ENCODE measurements around the gene CTNNA3. TPM values are rescaled to one million over a fixed set of nuclear protein-coding genes. Genes with fewer than 3 reads are reported as not detected.
"Not testable (repeated sequence)": the region's sequence is repeated elsewhere in the genome, so short reads cannot be mapped to it uniquely, and the experiment has no call there.

The CTNNA3 gene
- polyA plus RNA-seq, 1 donor from 2014 or later = 0.14 TPM

DNA sequence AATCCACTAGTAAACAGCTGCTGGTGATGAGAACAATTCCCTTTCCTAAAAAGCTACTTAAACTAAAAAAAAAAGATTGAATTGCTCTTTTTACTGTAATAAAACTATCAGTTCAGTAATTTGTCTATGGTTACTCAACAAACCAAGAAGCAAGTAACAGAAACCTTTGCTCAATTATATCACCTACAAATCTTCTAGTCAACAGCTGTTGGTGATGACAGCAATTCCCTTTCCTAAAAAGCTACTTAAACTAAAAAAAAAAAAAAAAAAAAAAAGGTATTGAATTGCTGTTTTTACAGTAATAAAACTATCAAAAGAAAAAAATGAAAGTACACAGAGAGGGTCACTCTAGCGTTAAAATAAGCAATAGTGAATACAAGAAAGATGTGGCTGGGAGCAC is 158.1 kb downstream of the CTNNA3 start:
- H2AFZ ChIP-seq (ENCODE audit: low read depth, low read length) = no peak overlapping the region
- no peaks in the 10 kb centered on the region for H4K20me1 ChIP-seq (ENCODE audit: insufficient read depth)
- H3K4me3 ChIP-seq (ENCODE audit: low read length) = no peak overlapping the region
- no peaks in the 10 kb centered on the region for H3K79me2 ChIP-seq (replicated peaks; ENCODE audit: insufficient read depth, low read length)
- no peaks in the 10 kb centered on the region for H3F3A ChIP-seq (ENCODE audit: insufficient read depth, low read length, poor library complexity, severe bottlenecking)
- TF ChIP-seq, protein P1, sequence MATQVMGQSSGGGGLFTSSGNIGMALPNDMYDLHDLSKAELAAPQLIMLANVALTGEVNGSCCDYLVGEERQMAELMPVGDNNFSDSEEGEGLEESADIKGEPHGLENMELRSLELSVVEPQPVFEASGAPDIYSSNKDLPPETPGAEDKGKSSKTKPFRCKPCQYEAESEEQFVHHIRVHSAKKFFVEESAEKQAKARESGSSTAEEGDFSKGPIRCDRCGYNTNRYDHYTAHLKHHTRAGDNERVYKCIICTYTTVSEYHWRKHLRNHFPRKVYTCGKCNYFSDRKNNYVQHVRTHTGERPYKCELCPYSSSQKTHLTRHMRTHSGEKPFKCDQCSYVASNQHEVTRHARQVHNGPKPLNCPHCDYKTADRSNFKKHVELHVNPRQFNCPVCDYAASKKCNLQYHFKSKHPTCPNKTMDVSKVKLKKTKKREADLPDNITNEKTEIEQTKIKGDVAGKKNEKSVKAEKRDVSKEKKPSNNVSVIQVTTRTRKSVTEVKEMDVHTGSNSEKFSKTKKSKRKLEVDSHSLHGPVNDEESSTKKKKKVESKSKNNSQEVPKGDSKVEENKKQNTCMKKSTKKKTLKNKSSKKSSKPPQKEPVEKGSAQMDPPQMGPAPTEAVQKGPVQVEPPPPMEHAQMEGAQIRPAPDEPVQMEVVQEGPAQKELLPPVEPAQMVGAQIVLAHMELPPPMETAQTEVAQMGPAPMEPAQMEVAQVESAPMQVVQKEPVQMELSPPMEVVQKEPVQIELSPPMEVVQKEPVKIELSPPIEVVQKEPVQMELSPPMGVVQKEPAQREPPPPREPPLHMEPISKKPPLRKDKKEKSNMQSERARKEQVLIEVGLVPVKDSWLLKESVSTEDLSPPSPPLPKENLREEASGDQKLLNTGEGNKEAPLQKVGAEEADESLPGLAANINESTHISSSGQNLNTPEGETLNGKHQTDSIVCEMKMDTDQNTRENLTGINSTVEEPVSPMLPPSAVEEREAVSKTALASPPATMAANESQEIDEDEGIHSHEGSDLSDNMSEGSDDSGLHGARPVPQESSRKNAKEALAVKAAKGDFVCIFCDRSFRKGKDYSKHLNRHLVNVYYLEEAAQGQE (IDR thresholded peaks at IDR 0.05; ENCODE audit: borderline replicate concordance) = no peak
- TF ChIP-seq EP300 (conservative IDR thresholded peaks at IDR 0.05; ENCODE audit: poor library complexity, severe bottlenecking) = no peak
- no peak for TF ChIP-seq POLR2AphosphoS5 (IDR thresholded peaks at IDR 0.05)
- TF ChIP-seq RAD21 (conservative IDR thresholded peaks at IDR 0.05) = no peak
- TF ChIP-seq EZH2 (IDR thresholded peaks at IDR 0.05; ENCODE audit: borderline replicate concordance, insufficient read depth, low read length, poor library complexity, severe bottlenecking) = no peak
- H3K9me3 ChIP-seq (ENCODE audit: low read length) = no peaks in the 10 kb centered on the region
- H3K9me2 ChIP-seq (ENCODE audit: insufficient read depth, low read length) = no peaks in the 10 kb centered on the region
- no peaks in the 10 kb centered on the region for H3K36me3 ChIP-seq (ENCODE audit: insufficient read depth, low read length)
- H3K27me3 ChIP-seq (ENCODE audit: insufficient read depth, low read depth, low read length) = no peaks in the 10 kb centered on the region
- H3K4me2 ChIP-seq (ENCODE audit: low read length) = no peak overlapping the region
- no peak overlapping the region for H3K9ac ChIP-seq (ENCODE audit: low read length)
- H3K27ac ChIP-seq (ENCODE audit: low read length) = no peak overlapping the region

DNA sequence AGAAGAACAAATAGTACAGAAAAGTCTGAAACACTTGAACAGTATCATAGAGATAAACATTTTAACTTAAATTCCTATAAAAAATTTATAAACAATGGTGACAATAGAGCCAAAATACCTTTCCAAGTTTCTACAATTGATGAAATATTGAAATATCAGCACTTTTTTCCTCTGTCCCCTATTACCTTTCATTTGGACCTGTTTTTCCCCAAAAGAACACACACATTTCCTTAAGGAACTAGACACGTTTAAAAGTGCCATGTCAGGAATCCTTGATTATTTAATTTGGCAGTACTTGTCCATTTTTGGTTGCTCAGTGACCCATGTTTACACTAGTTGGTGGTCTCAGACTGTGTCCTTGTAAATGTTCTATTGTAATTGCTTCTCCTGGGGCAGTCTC is 162.6 kb downstream of the CTNNA3 start:
- Histone ChIP-seq H3F3A (ENCODE audit: insufficient read depth, low read length, poor library complexity, severe bottlenecking) (no peaks in the 10 kb centered on the region), H2AFZ (ENCODE audit: low read depth, low read length) (no peak overlapping the region)

DNA sequence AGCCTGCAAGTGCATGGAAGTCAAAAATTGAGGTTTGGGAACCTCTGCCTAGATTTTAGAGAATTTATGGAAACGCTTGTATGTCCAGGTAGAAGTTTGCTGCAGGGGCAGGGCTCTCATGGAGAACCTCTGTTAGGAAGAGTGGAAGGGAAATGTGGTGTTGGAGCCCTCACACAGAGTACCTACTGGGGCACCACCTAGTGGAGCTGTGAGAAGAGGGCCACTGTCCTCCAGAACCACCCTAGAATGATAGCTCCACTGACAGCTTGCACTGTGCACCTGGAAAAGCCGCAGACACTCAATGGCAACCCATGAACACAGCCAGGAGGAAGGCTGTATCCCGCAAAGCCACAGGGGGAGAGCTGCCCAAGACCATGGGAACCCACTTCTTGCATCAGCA is 165.0 kb downstream of the CTNNA3 start:
- not testable (repeated sequence) for H3F3A ChIP-seq (ENCODE audit: insufficient read depth, low read length, poor library complexity, severe bottlenecking); H3K27me3 ChIP-seq (ENCODE audit: insufficient read depth, low read depth, low read length); H3K9me3 ChIP-seq (ENCODE audit: low read length); H3K27ac ChIP-seq (ENCODE audit: low read length); H3K4me2 ChIP-seq (ENCODE audit: low read length); H3K9ac ChIP-seq (ENCODE audit: low read length); H3K36me3 ChIP-seq (ENCODE audit: insufficient read depth, low read length); H3K4me3 ChIP-seq (ENCODE audit: low read length); H3K9me2 ChIP-seq (ENCODE audit: insufficient read depth, low read length); H2AFZ ChIP-seq (ENCODE audit: low read depth, low read length); H4K20me1 ChIP-seq (ENCODE audit: insufficient read depth); H3K79me2 ChIP-seq (replicated peaks; ENCODE audit: insufficient read depth, low read length)

More for the DNA sequence above, 162.6 kb downstream of the CTNNA3 start:
- H4K20me1 ChIP-seq (ENCODE audit: insufficient read depth) = no peaks in the 10 kb centered on the region
- H3K4me2 ChIP-seq (ENCODE audit: low read length) = no peak overlapping the region
- no peak overlapping the region for H3K27ac ChIP-seq (ENCODE audit: low read length)
- H3K36me3 ChIP-seq (ENCODE audit: insufficient read depth, low read length) = no peaks in the 10 kb centered on the region
- H3K9me3 ChIP-seq (ENCODE audit: low read length) = no peaks in the 10 kb centered on the region
- H3K9me2 ChIP-seq (ENCODE audit: insufficient read depth, low read length) = no peaks in the 10 kb centered on the region
- no peaks in the 10 kb centered on the region for H3K27me3 ChIP-seq (ENCODE audit: insufficient read depth, low read depth, low read length)
- TF ChIP-seq TAF1 (IDR thresholded peaks at IDR 0.05; ENCODE audit: low read depth) = no peak
- no peak for TF ChIP-seq EZH2 (IDR thresholded peaks at IDR 0.05; ENCODE audit: borderline replicate concordance, insufficient read depth, low read length, poor library complexity, severe bottlenecking)
- TF ChIP-seq MXI1 (conservative IDR thresholded peaks at IDR 0.05; ENCODE audit: poor library complexity, severe bottlenecking) = no peak
- TF ChIP-seq EP300 (conservative IDR thresholded peaks at IDR 0.05; ENCODE audit: poor library complexity, severe bottlenecking) = no peak
- TF ChIP-seq, protein P2, sequence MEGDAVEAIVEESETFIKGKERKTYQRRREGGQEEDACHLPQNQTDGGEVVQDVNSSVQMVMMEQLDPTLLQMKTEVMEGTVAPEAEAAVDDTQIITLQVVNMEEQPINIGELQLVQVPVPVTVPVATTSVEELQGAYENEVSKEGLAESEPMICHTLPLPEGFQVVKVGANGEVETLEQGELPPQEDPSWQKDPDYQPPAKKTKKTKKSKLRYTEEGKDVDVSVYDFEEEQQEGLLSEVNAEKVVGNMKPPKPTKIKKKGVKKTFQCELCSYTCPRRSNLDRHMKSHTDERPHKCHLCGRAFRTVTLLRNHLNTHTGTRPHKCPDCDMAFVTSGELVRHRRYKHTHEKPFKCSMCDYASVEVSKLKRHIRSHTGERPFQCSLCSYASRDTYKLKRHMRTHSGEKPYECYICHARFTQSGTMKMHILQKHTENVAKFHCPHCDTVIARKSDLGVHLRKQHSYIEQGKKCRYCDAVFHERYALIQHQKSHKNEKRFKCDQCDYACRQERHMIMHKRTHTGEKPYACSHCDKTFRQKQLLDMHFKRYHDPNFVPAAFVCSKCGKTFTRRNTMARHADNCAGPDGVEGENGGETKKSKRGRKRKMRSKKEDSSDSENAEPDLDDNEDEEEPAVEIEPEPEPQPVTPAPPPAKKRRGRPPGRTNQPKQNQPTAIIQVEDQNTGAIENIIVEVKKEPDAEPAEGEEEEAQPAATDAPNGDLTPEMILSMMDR (IDR thresholded peaks at IDR 0.05; ENCODE audit: poor library complexity, severe bottlenecking) = no peak
- TF ChIP-seq, protein P1 (IDR thresholded peaks at IDR 0.05; ENCODE audit: borderline replicate concordance) = no peak
- TF ChIP-seq RAD21 (conservative IDR thresholded peaks at IDR 0.05) = no peak
- no peak for TF ChIP-seq SMC3 (conservative IDR thresholded peaks at IDR 0.05; ENCODE audit: poor library complexity)
- TF ChIP-seq POLR2AphosphoS5 (IDR thresholded peaks at IDR 0.05) = no peak
- no peaks in the 10 kb centered on the region for H3K79me2 ChIP-seq (replicated peaks; ENCODE audit: insufficient read depth, low read length)
- H3K9ac ChIP-seq (ENCODE audit: low read length) = no peak overlapping the region
- no peak overlapping the region for H3K4me3 ChIP-seq (ENCODE audit: low read length)
